PC-9 (cell line): Measurements from ENCODE around the gene SSR1.

Source experiments
- EZH2 ChIP-seq: fragments of 200-600 bp; sonication (generic); IDR thresholded peaks from 2 replicates; pipeline ENCODE4 v1.8.0; 2017; ENCODE audit warnings: antibody characterized with exemption, low read depth
- TF ChIP-seq, protein P1 (sequence below): fragments of 200-600 bp; sonication (generic); conservative IDR thresholded peaks from 2 replicates; pipeline ENCODE4 v1.6.1; 2017; ENCODE audit warnings: mixed run types, antibody characterized with exemption, mild to moderate bottlenecking, moderate library complexity

DNA sequence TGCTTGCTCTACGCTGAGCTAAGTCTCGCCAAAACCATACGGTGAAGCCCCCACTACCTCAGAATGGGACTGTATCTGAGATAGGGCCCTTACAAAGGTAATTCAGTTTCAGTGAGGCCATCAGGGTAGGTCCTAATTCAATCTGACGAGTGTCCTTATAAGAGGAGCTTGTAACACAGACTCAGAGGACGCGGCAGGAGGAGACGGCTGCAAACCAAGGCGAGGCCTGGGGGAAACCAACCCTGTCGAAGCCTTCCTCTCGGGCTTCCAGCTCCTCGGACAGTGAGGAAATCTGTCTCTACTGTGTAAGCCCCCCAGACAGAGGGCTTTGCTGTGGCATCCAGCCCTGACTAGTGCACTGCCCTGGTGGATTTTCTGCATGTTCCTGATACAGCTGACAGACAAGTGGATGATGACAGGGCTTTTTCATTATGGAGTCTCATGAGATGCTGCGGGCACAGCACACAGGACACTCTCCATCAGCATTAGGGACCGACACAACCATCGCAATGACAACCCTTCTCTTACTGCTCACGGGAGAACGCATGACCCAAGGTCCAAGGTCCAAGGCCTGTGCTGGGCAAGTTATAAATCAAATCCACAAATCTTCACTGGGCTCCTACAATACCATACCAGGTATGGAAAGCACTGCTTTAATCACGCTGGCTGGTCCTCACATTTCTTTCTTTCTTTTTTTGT, 48.2 kb downstream of the SSR1 start:
- TF ChIP-seq, protein P1, sequence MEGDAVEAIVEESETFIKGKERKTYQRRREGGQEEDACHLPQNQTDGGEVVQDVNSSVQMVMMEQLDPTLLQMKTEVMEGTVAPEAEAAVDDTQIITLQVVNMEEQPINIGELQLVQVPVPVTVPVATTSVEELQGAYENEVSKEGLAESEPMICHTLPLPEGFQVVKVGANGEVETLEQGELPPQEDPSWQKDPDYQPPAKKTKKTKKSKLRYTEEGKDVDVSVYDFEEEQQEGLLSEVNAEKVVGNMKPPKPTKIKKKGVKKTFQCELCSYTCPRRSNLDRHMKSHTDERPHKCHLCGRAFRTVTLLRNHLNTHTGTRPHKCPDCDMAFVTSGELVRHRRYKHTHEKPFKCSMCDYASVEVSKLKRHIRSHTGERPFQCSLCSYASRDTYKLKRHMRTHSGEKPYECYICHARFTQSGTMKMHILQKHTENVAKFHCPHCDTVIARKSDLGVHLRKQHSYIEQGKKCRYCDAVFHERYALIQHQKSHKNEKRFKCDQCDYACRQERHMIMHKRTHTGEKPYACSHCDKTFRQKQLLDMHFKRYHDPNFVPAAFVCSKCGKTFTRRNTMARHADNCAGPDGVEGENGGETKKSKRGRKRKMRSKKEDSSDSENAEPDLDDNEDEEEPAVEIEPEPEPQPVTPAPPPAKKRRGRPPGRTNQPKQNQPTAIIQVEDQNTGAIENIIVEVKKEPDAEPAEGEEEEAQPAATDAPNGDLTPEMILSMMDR: no peak
- TF ChIP-seq EZH2: no peak
